HFFc6 (cell line): ENCODE results near the gene AQR. TPM values are rescaled to one million over a fixed set of nuclear protein-coding genes. Genes with fewer than 3 reads are reported as not detected.
"Not testable (repeated sequence)": the region's sequence is repeated elsewhere in the genome, so short reads cannot be mapped to it uniquely, and the experiment has no call there.

ENCODE experiments used
- DNase-seq: peaks from one replicate; pipeline ENCODE4 v3.0.0-alpha.2; 2018
- H3K27ac Mint-ChIP-seq: 2 replicates; pipeline ENCODE4 v1.8.0; 2020; ENCODE audit warnings: mild to moderate bottlenecking, mixed read lengths
- H3K27me3 Mint-ChIP-seq: 2 replicates; pipeline ENCODE4 v1.8.0; 2021; ENCODE audit warnings: mild to moderate bottlenecking, moderate library complexity, mixed read lengths; ENCODE audit not compliant: insufficient read depth
- H3K36me3 Mint-ChIP-seq: 2 replicates; pipeline ENCODE4 v1.8.0; 2021; ENCODE audit warnings: low read depth, mixed read lengths
- H3K4me1 Mint-ChIP-seq: 2 replicates; pipeline ENCODE4 v1.8.0; 2020; ENCODE audit warnings: low read depth, mixed read lengths
- H3K4me3 Mint-ChIP-seq: 2 replicates; pipeline ENCODE4 v1.8.0; 2020; ENCODE audit warnings: mild to moderate bottlenecking, moderate library complexity, mixed read lengths
- H3K9me3 Mint-ChIP-seq: 2 replicates; pipeline ENCODE4 v1.8.0; 2020; ENCODE audit warnings: mild to moderate bottlenecking, mixed read lengths
- CTCF ChIP-seq: fragments of 200-600 bp; sonication (generic); IDR thresholded peaks from 2 replicates; pipeline ENCODE4 v1.5.0; 2021; ENCODE audit warnings: antibody characterized with exemption, mild to moderate bottlenecking
- total RNA-seq, 6 experiments: library from RNA; stranded (reverse); fragmentation: NEBNext Ultra II Directional; extraction: Animal tissue kit (Norgen Biotek cat#: 25700); gene quantifications; 2 replicates in 1 of 6; 3 replicates in 5 of 6; pipeline ENCODE4 v1.2.3, GENCODE V29; 2021

AQR gene
- total RNA-seq, 6 experiments from 2014 or later: 24.9 to 31.1 (median 28.9) TPM

DNA sequence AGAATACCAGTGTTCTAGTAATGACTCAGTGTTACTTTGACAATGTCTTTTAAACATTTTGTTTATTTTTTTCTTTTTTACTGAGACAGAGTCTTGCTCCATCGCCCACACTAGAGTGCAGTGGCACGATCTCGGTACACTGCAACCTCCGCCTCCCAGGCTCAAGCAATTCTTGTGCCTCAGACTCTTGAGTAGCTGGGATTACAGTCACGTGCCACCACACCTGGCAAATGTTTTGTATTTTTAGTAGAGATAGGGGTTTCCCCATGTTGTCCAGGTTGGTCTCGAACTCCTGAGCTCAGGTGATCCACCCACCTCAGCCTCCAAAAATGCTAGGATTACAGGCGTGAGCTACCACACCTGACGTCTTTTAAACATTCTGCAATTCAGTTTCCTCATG lies 15.7 kb downstream of the AQR start:
- Mint-ChIP-seq H3K27me3 (no peaks in the 10 kb centered on the region), H3K27ac (no peak overlapping the region), H3K9me3 (no peaks in the 10 kb centered on the region), H3K36me3 (peaks cover 11% of the 10 kb centered on the region), H3K4me1 (peaks cover 18% of the 10 kb centered on the region), H3K4me3 (no peak overlapping the region)
- no peak for TF ChIP-seq CTCF
- no peak for DNase-seq

- Mint-ChIP-seq H3K27ac (peak overlapping the region; percentile 18; the same call in 1 of the 2 replicates), H3K27me3 (no peaks in the 10 kb centered on the region), H3K36me3 (peaks cover 20% of the 10 kb centered on the region), H3K4me1 (peaks cover 18% of the 10 kb centered on the region), H3K9me3 (no peaks in the 10 kb centered on the region), H3K4me3 (no peak overlapping the region)
- DNase-seq: no peak
- no peak for TF ChIP-seq CTCF
These were observed 17.1 kb downstream of the AQR start for GRCh38 chr15:34952481-34952880.

DNA sequence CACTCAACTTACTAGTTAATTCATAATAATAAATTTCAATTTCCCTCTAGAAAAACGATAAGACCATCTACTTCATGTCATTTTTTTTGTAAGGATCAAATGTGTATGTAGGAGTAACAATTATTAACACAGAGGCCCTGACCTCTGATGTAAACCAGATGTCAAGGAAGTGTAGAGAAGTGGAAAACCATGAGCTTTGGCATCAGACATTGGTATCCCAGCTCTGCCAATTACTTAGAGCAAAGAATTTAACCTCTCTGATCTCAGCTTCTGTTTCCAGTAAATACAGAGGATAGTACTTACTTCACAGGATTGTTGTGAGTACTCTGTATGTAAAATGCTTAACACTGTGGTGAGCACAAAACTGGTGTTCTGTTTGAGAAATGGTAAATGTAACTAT lies 17.5 kb downstream of the AQR start:
- peak overlapping the region; percentile 18; the same call in 1 of the 2 replicates for H3K27ac Mint-ChIP-seq
- no peak overlapping the region for H3K4me3 Mint-ChIP-seq
- no peak for TF ChIP-seq CTCF
- no peaks in the 10 kb centered on the region for H3K9me3 Mint-ChIP-seq
- DNase-seq: peak; percentile 13
- no peaks in the 10 kb centered on the region for H3K27me3 Mint-ChIP-seq
- H3K4me1 Mint-ChIP-seq: peaks cover 18% of the 10 kb centered on the region
- peaks cover 21% of the 10 kb centered on the region for H3K36me3 Mint-ChIP-seq

DNA sequence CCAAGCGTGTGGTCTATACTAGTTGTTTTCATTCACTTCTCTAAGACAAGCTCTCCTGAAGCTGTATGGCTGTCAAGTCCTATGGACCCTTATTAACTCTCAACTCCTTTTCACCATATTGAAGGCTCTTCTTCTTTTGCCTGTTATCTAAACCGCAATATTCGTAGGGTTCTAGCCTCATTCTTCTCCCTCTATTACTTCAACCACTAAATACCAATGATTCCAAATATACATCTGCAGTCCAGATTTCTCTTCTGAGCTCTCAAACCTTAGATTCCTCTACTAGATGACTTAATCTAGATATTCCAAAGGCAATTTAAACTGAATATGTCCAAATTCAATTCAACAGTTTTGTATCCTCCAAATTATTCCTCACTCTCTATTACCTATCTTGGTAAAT lies 24.6 kb downstream of the AQR start:
- TF ChIP-seq CTCF: no peak
- Mint-ChIP-seq H3K27me3 (no peaks in the 10 kb centered on the region), H3K27ac (no peak overlapping the region), H3K4me1 (peaks cover 9% of the 10 kb centered on the region; the same call in 1 of the 2 replicates), H3K36me3 (peaks cover 17% of the 10 kb centered on the region), H3K4me3 (no peak overlapping the region), H3K9me3 (no peaks in the 10 kb centered on the region)
- DNase-seq: no peak

DNA sequence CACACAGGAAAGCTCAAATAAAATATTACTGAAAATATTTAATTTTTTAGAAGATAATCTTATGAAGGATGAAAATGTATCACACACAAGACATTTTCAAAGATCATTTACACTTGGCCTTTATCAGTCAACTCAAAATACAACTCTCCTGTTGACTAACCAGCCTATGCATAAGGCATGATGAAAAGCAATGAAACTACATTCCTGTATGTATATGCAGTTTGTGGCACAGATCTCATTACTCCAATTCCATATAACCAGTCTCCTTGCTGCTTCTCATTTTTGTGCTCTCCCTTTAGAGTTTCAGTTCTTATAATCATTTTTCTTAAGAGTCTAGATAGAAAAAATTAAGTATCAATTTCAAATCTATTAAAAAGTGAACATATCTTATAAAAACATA lies 25.8 kb downstream of the AQR start:
- H3K4me3 Mint-ChIP-seq: no peak overlapping the region
- H3K27ac Mint-ChIP-seq: no peak overlapping the region
- H3K4me1 Mint-ChIP-seq: peaks cover 9% of the 10 kb centered on the region; the same call in 1 of the 2 replicates
- H3K36me3 Mint-ChIP-seq: peaks cover 21% of the 10 kb centered on the region
- no peak for TF ChIP-seq CTCF
- no peaks in the 10 kb centered on the region for H3K9me3 Mint-ChIP-seq
- no peak for DNase-seq
- no peaks in the 10 kb centered on the region for H3K27me3 Mint-ChIP-seq

GRCh38 chr15:34943264-34943663 lies 26.3 kb downstream of the AQR start:
- not testable (repeated sequence) for H3K9me3 Mint-ChIP-seq
- H3K36me3 Mint-ChIP-seq: peaks cover 19% of the 10 kb centered on the region

More at GRCh38 chr15:34943264-34943663, 26.3 kb downstream of the AQR start:
- DNase-seq, H3K27me3 Mint-ChIP-seq, H3K4me3 Mint-ChIP-seq, H3K4me1 Mint-ChIP-seq, H3K27ac Mint-ChIP-seq: not testable (repeated sequence)
